KOPT-K1 (cell line): ENCODE results near the gene LOC101059915.
"Not testable (repeated sequence)": the region's sequence is repeated elsewhere in the genome, so short reads cannot be mapped to it uniquely, and the experiment has no call there.

Source experiments
- H3K27ac ChIP-seq: fragments of 200-600 bp; sonication (generic); 2 replicates; pipeline ENCODE4 v1.5.1; 2016; ENCODE audit warnings: antibody characterized with exemption, mild to moderate bottlenecking, low read depth, low read length; ENCODE audit not compliant: poor library complexity, severe bottlenecking
- H3K36me3 ChIP-seq: fragments of 200-600 bp; sonication (generic); 2 replicates; pipeline ENCODE4 v1.5.1; 2017; ENCODE audit warnings: antibody characterized with exemption, mild to moderate bottlenecking, low read length, moderate library complexity; ENCODE audit not compliant: insufficient read depth
- H3K9me3 ChIP-seq: fragments of 200-600 bp; sonication (generic); 2 replicates; pipeline ENCODE4 v1.5.1; 2017; ENCODE audit warnings: antibody characterized with exemption, low read length, mild to moderate bottlenecking; ENCODE audit not compliant: insufficient read depth, poor library complexity, severe bottlenecking

Gene LOC101059915

GRCh38 chrX:71661919-71662318, 5.4 kb upstream of the LOC101059915 start:
- no peaks in the 10 kb centered on the region for H3K9me3 ChIP-seq
- no peak overlapping the region for H3K27ac ChIP-seq
- H3K36me3 ChIP-seq = no peaks in the 10 kb centered on the region

- not testable (repeated sequence) for H3K36me3 ChIP-seq, H3K27ac ChIP-seq, H3K9me3 ChIP-seq
These were observed 4.7 kb upstream of the LOC101059915 start for GRCh38 chrX:71662654-71663053.

- H3K36me3 ChIP-seq, H3K27ac ChIP-seq, H3K9me3 ChIP-seq: not testable (repeated sequence)
These were observed 4.1 kb upstream of the LOC101059915 start for GRCh38 chrX:71663238-71663637.

GRCh38 chrX:71664202-71664601, 3.1 kb upstream of the LOC101059915 start:
- H3K9me3 ChIP-seq, H3K36me3 ChIP-seq, H3K27ac ChIP-seq: not testable (repeated sequence)

- Histone ChIP-seq H3K27ac (no peak overlapping the region), H3K9me3 (no peaks in the 10 kb centered on the region), H3K36me3 (no peaks in the 10 kb centered on the region)
These were observed 2.4 kb upstream of the LOC101059915 start for GRCh38 chrX:71664889-71665491.

- no peak overlapping the region for H3K27ac ChIP-seq
- H3K36me3 ChIP-seq = no peaks in the 10 kb centered on the region
These were observed 1.6 kb upstream of the LOC101059915 start for GRCh38 chrX:71665747-71666146.

GRCh38 chrX:71666240-71667223, 814 bp upstream of the LOC101059915 start:
- Histone ChIP-seq H3K9me3 (no peaks in the 10 kb centered on the region), H3K36me3 (no peaks in the 10 kb centered on the region), H3K27ac (no peak overlapping the region)

More at GRCh38 chrX:71665747-71666146, 1.6 kb upstream of the LOC101059915 start:
- no peaks in the 10 kb centered on the region for H3K9me3 ChIP-seq

- H3K27ac ChIP-seq = no peak overlapping the region
- H3K9me3 ChIP-seq = no peaks in the 10 kb centered on the region
- H3K36me3 ChIP-seq = no peaks in the 10 kb centered on the region
These were observed 876 bp downstream of the LOC101059915 start for GRCh38 chrX:71668248-71668595.

GRCh38 chrX:71669492-71669891, 2.1 kb downstream of the LOC101059915 start:
- Histone ChIP-seq H3K9me3 (no peaks in the 10 kb centered on the region), H3K36me3 (no peaks in the 10 kb centered on the region), H3K27ac (no peak overlapping the region)

- not testable (repeated sequence) for H3K36me3 ChIP-seq, H3K27ac ChIP-seq, H3K9me3 ChIP-seq
These were observed 2.6 kb downstream of the LOC101059915 start for GRCh38 chrX:71669947-71670346.

GRCh38 chrX:71671043-71671780, 3.9 kb downstream of the LOC101059915 start:
- Histone ChIP-seq H3K9me3 (no peaks in the 10 kb centered on the region), H3K27ac (no peak overlapping the region), H3K36me3 (no peaks in the 10 kb centered on the region)

GRCh38 chrX:71671938-71672337, 4.6 kb downstream of the LOC101059915 start:
- H3K27ac ChIP-seq = no peak overlapping the region
- H3K9me3 ChIP-seq = no peaks in the 10 kb centered on the region
- H3K36me3 ChIP-seq = no peaks in the 10 kb centered on the region

- H3K36me3 ChIP-seq, H3K9me3 ChIP-seq: not testable (repeated sequence)
These were observed 8.3 kb downstream of the LOC101059915 start for GRCh38 chrX:71675636-71676035.

GRCh38 chrX:71676068-71676795, 8.9 kb downstream of the LOC101059915 start:
- H3K27ac ChIP-seq, H3K36me3 ChIP-seq, H3K9me3 ChIP-seq: not testable (repeated sequence)

More at GRCh38 chrX:71675636-71676035, 8.3 kb downstream of the LOC101059915 start:
- H3K27ac ChIP-seq = not testable (repeated sequence)

GRCh38 chrX:71677195-71677594, 9.8 kb downstream of the LOC101059915 start:
- H3K27ac ChIP-seq, H3K9me3 ChIP-seq, H3K36me3 ChIP-seq: not testable (repeated sequence)
